HL-60 (cell line): ENCODE measurements around the gene MAP2K4.

Experiments
- DNase-seq, 2 experiments: peaks; one replicate each; pipeline ENCODE4 v3.0.0-alpha.2; 2010 to 2020; ENCODE audit warnings: low read depth in 1 of 2, low spot score in 1 of 2
- H3K27ac ChIP-seq: fragments of 250-450 bp; sonication (Bioruptor Pico); replicated peaks from 2 replicates; pipeline ENCODE4 v1.5.1; 2020; ENCODE audit warnings: mild to moderate bottlenecking, moderate library complexity
- H3K27me3 ChIP-seq: fragments of 250-450 bp; sonication (Bioruptor Pico); 2 replicates; pipeline ENCODE4 v1.5.1; 2021; ENCODE audit warnings: mild to moderate bottlenecking, moderate library complexity; ENCODE audit not compliant: insufficient read depth, poor library complexity, severe bottlenecking
- H3K4me3 ChIP-seq: replicated peaks from 2 replicates; pipeline ENCODE4 v1.5.1; 2011; ENCODE audit warnings: mild to moderate bottlenecking, control low read depth, low read length; ENCODE audit not compliant: insufficient read depth
- GABPA ChIP-seq: IDR thresholded peaks from 2 replicates; pipeline ENCODE4 v1.6.1; 2012; ENCODE audit warnings: low read depth
- POLR2AphosphoS5 ChIP-seq: IDR thresholded peaks from 2 replicates; pipeline ENCODE4 v1.6.1; 2012; ENCODE audit warnings: low read depth
- SPI1 ChIP-seq: IDR thresholded peaks from 2 replicates; pipeline ENCODE4 v1.6.1; 2012; ENCODE audit warnings: low read depth, mild to moderate bottlenecking, borderline replicate concordance
- TF ChIP-seq, protein P1 (sequence below): IDR thresholded peaks from 2 replicates; pipeline ENCODE4 v1.6.1; 2012; ENCODE audit warnings: low read depth; ENCODE audit not compliant: insufficient replicate concordance
- TF ChIP-seq, protein P2 (sequence below): IDR thresholded peaks from one replicate; pipeline ENCODE4 v1.5.1; 2011; ENCODE audit warnings: low read length, control low read depth, inconsistent platforms; ENCODE audit not compliant: insufficient read depth

The MAP2K4 gene

DNA sequence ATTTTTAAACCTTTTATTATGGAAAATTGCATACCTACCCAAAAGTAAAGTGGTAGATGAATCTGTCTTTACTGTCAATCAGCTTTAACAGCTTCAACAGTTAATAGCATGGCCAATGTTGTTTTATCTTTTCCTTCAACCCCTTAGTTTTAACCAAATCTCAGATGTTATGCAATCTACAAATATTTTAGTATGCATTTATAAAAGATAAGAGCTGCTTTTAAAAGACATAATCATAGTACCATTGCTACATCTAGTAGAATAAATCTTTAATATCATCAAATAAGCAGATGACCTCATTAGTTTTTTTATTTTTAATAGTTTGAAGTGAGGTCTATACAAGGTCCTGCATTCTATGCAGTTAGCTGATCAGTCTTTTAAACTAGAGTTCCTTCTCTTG is 37.9 kb downstream of the MAP2K4 start:
- Histone ChIP-seq H3K4me3 (no peak overlapping the region), H3K27me3 (no peaks in the 10 kb centered on the region), H3K27ac (no peak overlapping the region)
- DNase-seq, result no peak
- TF ChIP-seq, protein P1, sequence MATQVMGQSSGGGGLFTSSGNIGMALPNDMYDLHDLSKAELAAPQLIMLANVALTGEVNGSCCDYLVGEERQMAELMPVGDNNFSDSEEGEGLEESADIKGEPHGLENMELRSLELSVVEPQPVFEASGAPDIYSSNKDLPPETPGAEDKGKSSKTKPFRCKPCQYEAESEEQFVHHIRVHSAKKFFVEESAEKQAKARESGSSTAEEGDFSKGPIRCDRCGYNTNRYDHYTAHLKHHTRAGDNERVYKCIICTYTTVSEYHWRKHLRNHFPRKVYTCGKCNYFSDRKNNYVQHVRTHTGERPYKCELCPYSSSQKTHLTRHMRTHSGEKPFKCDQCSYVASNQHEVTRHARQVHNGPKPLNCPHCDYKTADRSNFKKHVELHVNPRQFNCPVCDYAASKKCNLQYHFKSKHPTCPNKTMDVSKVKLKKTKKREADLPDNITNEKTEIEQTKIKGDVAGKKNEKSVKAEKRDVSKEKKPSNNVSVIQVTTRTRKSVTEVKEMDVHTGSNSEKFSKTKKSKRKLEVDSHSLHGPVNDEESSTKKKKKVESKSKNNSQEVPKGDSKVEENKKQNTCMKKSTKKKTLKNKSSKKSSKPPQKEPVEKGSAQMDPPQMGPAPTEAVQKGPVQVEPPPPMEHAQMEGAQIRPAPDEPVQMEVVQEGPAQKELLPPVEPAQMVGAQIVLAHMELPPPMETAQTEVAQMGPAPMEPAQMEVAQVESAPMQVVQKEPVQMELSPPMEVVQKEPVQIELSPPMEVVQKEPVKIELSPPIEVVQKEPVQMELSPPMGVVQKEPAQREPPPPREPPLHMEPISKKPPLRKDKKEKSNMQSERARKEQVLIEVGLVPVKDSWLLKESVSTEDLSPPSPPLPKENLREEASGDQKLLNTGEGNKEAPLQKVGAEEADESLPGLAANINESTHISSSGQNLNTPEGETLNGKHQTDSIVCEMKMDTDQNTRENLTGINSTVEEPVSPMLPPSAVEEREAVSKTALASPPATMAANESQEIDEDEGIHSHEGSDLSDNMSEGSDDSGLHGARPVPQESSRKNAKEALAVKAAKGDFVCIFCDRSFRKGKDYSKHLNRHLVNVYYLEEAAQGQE, result no peak
- TF ChIP-seq POLR2AphosphoS5 (no peak), SPI1 (no peak)
- TF ChIP-seq, protein P2, sequence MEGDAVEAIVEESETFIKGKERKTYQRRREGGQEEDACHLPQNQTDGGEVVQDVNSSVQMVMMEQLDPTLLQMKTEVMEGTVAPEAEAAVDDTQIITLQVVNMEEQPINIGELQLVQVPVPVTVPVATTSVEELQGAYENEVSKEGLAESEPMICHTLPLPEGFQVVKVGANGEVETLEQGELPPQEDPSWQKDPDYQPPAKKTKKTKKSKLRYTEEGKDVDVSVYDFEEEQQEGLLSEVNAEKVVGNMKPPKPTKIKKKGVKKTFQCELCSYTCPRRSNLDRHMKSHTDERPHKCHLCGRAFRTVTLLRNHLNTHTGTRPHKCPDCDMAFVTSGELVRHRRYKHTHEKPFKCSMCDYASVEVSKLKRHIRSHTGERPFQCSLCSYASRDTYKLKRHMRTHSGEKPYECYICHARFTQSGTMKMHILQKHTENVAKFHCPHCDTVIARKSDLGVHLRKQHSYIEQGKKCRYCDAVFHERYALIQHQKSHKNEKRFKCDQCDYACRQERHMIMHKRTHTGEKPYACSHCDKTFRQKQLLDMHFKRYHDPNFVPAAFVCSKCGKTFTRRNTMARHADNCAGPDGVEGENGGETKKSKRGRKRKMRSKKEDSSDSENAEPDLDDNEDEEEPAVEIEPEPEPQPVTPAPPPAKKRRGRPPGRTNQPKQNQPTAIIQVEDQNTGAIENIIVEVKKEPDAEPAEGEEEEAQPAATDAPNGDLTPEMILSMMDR, result no peak

DNA sequence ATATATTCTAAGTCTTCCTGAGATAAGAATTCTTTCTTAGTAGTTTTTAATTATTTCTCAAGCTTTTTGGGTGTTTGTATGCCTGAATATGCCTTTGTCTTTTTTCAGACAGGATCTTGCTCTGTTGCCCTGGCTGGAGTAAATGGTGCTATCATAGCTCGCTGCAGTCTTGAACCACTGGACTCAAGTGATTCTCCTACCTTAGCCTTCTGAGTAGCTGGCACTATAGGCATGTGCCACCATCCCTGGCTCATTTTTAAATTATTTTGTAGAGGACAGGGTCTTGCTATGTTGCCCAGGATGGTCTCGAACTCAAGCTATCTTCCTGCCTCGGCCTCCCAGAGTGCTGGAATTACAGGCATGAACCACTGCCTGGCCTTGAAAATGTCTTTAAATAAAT is 41.6 kb downstream of the MAP2K4 start:
- no peak for DNase-seq
- TF ChIP-seq, protein P2, result no peak
- TF ChIP-seq POLR2AphosphoS5 (no peak), SPI1 (no peak), GABPA (no peak)
- TF ChIP-seq, protein P1, result no peak
- H3K27ac ChIP-seq, result no peak overlapping the region
- no peak overlapping the region for H3K4me3 ChIP-seq
- H3K27me3 ChIP-seq, result no peaks in the 10 kb centered on the region

DNA sequence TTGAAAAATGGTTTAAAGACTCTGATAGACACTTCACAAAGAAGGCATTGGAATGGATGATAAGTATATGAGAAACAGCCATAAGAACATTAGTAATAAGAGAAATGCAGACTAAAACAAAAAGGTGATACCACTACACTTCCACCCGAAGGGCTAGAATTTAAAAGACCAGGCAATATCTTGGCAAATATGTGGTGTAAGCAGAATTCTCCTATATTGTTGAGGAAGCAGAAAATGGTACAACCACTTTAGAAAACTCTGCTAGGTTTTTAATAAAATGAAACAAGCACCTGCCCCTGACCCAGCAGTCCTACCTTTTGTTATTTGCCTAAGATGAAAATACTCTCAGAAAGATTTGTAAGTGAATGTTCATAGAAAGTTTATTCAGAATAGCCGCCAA is 43.7 kb downstream of the MAP2K4 start:
- DNase-seq, result no peak
- Histone ChIP-seq H3K27me3 (no peaks in the 10 kb centered on the region), H3K27ac (no peak overlapping the region), H3K4me3 (no peak overlapping the region)
- TF ChIP-seq, protein P2, result no peak
- TF ChIP-seq, protein P1, result no peak
- TF ChIP-seq SPI1, result no peak
- no peak for TF ChIP-seq POLR2AphosphoS5
- no peak for TF ChIP-seq GABPA
